ENCODE results near the gene MMP20.
"Not testable (repeated sequence)": the region's sequence is repeated elsewhere in the genome, so short reads cannot be mapped to it uniquely, and the experiment has no call there.

Gene MMP20

GRCh38 chr11:102625177-102625576 lies at the start of gene MMP20:
Gene MMP20, minus strand, starts transcription at chr11:102625332. Its CDS starts 13 bp downstream, at chr11:102625319.
- DNase-seq, result no peak

GRCh38 chr11:102669664-102670063 lies 44.5 kb upstream of the MMP20 start:
- DNase-seq, result no peak

DNA sequence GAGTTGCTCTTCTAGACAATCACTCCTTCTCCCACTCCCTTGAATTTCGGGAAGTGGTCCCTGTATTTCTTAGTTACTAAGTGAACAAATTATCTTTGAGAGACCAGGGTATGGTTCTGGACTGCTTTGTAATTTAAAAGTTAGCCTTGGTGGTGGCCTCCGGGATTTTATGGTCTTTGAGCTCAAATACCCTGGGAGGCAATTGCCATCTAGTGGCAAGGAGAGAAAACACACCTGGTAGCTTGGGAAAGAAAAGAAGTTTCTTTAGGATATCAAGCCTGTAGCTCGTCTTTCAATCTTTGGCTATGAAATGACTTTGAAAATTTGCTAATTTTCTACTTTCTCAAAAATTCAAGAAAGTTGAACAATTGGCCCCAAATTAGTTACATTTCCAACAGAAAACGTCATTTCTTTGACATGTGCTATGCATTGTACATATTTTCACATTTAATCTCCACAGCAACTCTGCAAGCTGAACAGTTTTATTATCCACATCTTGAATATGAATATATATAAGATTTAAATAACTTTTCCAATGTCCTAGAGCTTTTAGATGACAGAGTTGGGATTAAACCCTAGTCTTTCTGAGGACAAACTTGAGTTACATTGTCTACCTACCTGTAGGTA lies 41.3 kb upstream of the MMP20 start:
- peak in 1 of 2 donors; percentile 50 for DNase-seq

DNA sequence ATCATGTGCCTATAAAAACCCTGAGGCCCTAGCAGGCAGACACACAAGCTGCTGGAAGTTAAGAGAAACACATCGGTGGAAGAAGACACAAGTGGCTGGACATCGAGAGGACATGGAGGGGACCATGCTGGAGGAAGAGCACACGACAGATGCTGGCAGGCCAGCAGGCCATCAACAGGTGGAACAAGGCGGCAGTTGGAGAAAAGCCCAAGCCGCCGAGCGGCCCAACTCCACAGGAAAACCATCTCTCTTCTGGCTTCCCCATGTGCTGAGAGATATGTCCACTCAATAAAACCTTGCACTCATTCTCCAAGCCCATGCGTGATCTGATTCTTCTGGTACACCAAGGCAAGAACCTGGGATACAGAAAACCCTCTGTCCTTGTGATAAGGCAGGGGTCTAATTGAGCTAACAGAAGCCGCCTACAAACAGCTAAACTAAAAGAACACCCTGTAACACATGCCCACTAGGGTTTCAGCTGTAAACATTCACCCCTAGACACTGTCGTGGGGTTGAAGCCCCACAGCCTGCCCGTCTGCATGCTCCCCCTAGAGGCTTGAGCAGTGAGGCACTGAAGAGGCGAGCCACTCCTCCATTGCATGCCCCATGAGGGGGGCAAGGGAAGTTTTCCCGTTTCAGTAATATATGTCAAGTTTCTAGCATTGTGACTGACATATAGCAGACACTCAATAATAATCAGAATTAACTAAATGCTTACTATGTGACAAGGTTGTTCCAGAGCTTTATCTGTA lies 39.0 kb upstream of the MMP20 start:
- peak in 1 of 2 donors; percentile 10 for DNase-seq

GRCh38 chr11:102662607-102663006 lies 37.5 kb upstream of the MMP20 start:
- no peak for DNase-seq

DNA sequence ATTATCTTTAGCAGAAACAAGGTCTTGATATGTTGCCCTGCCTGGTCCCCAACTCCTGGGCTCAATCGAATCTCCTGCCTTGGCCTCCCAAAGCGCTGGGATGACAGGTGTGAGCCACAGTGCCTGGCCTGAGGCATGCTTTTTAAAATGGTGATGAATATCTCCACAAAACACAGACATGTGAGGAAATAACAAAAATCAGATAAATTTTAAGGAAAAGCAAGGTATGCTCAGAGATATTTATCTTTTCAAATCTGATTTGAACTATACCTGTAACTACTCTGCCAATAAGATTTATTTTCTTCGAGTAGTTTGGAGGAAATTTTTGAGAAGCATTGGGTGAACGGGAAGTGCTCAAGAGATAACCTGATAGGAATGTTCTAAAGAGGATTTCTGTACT lies 35.9 kb upstream of the MMP20 start:
- DNase-seq, result no peak

GRCh38 chr11:102656528-102656927 lies 31.4 kb upstream of the MMP20 start:
- DNase-seq, result no peak

DNA sequence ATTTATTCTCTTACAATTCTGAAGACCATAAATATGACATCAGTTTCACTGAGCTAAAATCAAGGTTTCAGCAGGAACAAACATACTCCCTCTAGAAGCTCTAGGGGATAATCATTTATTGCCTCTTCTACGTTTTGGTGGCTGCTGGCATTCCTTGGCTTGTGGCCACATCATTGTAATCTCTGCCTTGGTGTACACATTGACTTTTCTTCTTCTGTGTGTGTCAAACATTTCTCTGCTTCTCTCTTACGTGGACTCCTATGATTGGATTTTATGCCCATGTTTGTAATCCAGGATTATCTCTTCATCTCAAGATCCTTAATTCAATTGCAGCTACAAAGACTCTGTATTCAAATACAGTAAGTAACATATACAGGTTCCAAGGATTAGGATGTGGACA lies 30.4 kb upstream of the MMP20 start:
- no peak for DNase-seq

DNA sequence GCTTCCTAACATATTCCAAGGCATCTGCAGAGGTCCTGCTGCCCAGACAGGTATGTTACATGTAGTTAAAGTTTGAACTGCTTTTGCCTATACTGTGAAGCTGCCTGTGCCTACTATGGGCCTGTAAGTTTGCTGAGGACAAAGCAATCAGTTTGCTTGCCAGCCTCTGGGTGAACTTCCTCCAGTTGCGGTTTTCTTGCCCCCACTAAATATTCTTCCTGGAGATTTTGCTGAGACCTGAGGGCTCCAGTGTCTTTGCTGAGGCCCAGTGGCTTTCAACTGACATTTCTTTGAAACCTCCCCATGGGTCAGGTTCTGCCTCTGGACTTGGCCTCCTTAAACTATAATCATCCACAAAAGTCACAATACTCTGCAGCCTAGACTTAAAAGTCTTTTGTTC lies 29.6 kb upstream of the MMP20 start:
- DNase-seq, result no peak

GRCh38 chr11:102653744-102654291 lies 28.7 kb upstream of the MMP20 start:
- no peak for DNase-seq

GRCh38 chr11:102647430-102647829 lies 22.3 kb upstream of the MMP20 start:
- no peak for DNase-seq

- DNase-seq, result no peak
These were observed 18.8 kb upstream of the MMP20 start for GRCh38 chr11:102643941-102644340.

DNA sequence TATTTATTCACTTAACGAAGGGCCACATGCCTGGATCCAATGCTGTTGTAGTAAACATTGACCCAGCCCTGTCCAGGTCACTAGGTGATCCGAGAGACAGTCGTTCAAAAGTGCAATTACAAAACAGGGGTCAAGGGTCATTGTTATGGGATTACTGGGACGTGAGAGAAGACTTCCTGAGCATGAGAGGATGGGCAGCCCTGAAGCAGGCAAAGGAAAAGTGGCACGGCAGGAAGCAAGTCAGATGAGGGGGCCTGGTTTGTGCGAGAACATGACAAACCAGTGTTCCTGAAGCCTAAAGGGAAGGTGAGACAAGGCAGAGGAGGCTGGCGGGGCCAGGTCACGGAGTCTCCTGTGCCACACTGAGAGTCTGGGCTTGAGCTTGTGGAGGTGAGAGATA lies 15.8 kb upstream of the MMP20 start:
- DNase-seq, result no peak

DNA sequence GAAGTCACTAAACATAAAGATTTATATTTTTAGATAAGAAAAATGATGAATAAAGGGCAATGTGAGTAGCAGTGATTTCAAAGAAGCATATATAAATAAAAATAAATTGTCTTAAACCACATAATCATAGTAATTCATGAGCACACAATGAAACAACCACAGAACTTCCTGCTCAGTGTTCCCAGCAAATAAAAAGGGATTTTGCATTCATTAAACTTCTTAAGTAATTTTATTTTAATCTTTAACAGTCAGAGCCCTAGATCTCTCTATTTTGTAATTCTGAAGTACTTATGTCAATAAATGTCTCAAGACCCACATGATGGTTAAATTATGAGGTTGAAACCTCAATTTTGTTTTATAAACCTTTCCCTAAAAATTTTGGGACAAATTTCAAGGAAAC lies 14.5 kb upstream of the MMP20 start:
- DNase-seq, result no peak

- no peak for DNase-seq
These were observed 12.6 kb upstream of the MMP20 start for GRCh38 chr11:102637731-102638130.

GRCh38 chr11:102633385-102634026 lies 8.4 kb upstream of the MMP20 start:
- no peak for DNase-seq

DNA sequence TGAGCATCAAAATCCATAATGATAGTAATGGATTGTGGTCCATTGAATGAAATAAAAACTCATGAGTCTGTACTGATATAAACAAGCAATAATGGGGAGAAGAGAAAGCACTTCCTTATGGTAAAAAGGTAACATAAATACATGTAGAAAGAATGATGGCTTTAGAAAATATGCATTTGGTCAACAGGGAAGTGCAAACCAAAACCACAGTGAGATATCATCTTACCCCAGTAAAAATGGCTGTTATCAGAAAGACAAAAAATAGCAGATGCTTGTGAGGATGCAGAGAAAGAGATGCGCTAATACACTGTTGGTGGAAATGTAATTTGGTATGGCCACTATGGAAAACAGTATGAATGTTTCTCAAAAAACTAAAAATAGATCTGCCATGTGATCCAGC lies 6.9 kb upstream of the MMP20 start:
- DNase-seq, result no peak

DNA sequence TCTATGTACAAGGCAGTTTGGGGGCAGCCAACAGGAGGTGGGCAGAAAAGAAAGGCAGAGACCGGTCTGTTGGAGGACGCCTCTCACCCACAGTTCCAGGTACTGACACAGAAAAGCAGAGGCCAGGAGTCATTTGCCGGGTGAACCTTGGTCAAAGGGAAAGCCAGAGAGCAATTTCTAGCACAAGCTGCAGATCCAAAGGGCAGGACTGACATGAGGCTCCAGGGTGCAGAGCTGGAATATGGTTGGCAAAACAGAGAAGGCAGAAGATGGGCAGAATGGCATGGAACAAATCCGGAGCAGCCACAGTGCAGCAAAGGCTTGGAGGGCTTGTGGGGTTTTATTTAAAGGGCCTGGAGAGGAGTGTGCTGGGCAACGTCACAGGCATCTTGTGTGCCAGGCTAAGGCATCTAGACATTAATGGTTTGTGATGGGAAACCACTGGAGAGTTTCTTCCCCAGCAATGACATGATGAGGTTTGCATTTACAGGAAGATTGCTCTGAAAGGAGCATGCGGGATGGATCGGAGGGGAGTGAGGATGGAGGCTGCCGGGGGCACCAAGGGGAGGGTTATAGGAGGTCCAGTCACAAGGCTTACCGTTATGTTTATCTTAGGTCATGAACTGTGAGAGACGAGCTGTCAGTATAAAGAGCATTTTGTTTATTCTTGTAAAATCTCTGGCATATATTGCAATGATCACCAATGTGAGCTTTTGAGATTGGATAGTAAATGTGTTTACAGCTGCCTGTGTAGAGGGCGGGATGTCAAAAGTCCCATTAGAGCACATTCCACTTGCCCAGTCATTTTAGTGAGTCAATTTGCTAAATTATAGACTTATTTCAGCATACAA lies 5.7 kb upstream of the MMP20 start:
- DNase-seq, result no peak

- not testable (repeated sequence) for DNase-seq
These were observed 4.8 kb upstream of the MMP20 start for GRCh38 chr11:102629908-102630307.

DNA sequence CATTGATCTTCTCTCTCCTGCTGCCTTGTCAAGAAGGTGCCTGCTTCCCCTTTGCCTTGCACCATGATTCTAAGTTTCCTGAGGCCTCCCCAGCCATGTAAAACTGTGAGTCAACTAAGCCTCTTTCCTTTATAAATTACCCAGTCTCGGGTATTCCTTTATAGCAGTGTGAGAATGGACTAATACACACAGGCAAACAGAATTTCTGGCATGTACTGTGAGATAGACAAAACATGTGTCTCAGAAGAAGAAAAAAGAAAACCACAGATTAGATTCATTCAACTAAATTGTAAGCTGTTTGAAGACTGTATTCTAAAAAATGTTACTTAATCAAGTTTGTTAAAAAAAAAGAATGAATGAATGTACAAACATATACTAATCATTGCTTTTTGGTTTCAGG lies 1.5 kb upstream of the MMP20 start:
- no peak for DNase-seq

- no peak for DNase-seq
These were observed 1.1 kb downstream of the MMP20 start for GRCh38 chr11:102623998-102624397.

DNA sequence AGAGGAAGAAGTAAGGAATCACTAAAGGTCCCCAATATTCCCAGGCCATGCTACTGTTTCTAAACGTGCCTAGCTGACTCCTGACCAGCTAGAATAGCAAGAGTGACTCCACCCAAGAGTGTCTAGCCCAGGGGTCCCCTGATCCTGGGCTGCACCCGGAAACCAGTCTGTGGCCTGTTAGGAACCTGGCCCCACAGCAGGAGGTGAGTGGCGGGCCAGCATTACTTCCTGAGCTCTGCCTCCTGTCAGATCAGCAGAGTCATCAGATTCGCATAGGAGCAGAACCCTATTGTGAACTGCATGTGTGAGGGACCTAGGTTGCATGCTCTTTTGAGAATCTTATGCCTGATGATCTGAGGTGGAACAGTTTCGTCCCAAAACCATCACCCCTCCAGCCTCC lies 2.0 kb downstream of the MMP20 start:
- DNase-seq, result no peak

DNA sequence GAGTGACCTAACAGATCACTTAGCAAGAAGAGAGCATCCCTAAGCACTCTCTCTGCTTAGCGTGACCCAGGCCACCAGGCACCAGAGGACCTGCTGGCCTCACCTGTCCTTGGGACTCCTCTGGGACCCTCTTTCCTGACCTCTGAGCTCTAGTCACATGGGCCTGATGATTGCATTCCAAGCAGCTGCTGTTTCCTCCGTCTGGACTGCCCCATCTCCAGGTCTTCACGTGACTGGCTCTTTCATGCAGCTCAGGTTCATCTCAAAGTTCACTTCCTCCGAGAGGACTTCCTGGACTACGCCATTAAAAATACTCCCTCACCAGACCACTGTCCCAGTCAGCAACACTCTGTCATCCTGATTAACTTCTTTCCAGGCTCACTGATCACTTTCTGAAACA lies 2.9 kb downstream of the MMP20 start:
- DNase-seq, result no peak
